ENCODE results near the gene GTF2F1. TPM values are rescaled to one million over a fixed set of nuclear protein-coding genes. Genes with fewer than 3 reads are reported as not detected.
"Not testable (repeated sequence)": the region's sequence is repeated elsewhere in the genome, so short reads cannot be mapped to it uniquely, and the experiment has no call there.

GTF2F1 gene
- total RNA-seq, 1 donor from 2014 or later = 32.1 TPM

- no peak for DNase-seq
Measured at GRCh38 chr19:6417713-6418561, 25.0 kb upstream of the GTF2F1 start.

- no peak for DNase-seq
Measured at GRCh38 chr19:6416658-6417405, 23.9 kb upstream of the GTF2F1 start.

- no peak for DNase-seq
Measured at GRCh38 chr19:6415591-6416190, 22.7 kb upstream of the GTF2F1 start.

- no peak for DNase-seq
Measured at GRCh38 chr19:6414793-6415590, 22.0 kb upstream of the GTF2F1 start.

- DNase-seq = peak; percentile 40
Measured at GRCh38 chr19:6413721-6414643, 21.0 kb upstream of the GTF2F1 start.

- peak; percentile 35 for DNase-seq
Measured at GRCh38 chr19:6413291-6413690, 20.3 kb upstream of the GTF2F1 start.

GRCh38 chr19:6412447-6413091 is 19.6 kb upstream of the GTF2F1 start:
- peak; percentile 51 for DNase-seq

GRCh38 chr19:6412061-6412446 is 19.1 kb upstream of the GTF2F1 start:
- no peak for DNase-seq

- DNase-seq = no peak
Measured at GRCh38 chr19:6409346-6409745, 16.4 kb upstream of the GTF2F1 start.

GRCh38 chr19:6406401-6406800 is 13.4 kb upstream of the GTF2F1 start:
- DNase-seq = no peak

GRCh38 chr19:6402837-6403608 is 10.1 kb upstream of the GTF2F1 start:
- peak; percentile 84 for DNase-seq

GRCh38 chr19:6402058-6402457 is 9.1 kb upstream of the GTF2F1 start:
- no peak for DNase-seq

- not testable (repeated sequence) for DNase-seq
Measured at GRCh38 chr19:6400062-6400944, 7.3 kb upstream of the GTF2F1 start.

- no peak for DNase-seq
Measured at GRCh38 chr19:6396305-6396704, 3.3 kb upstream of the GTF2F1 start.

- DNase-seq = no peak
Measured at GRCh38 chr19:6394831-6395230, 1.9 kb upstream of the GTF2F1 start.

- no peak for DNase-seq
Measured at GRCh38 chr19:6393983-6394412, 1.0 kb upstream of the GTF2F1 start.

- no peak for DNase-seq
Measured at GRCh38 chr19:6392221-6393073, 517 bp downstream of the GTF2F1 start.

GRCh38 chr19:6387372-6387771 is 5.6 kb downstream of the GTF2F1 start:
- DNase-seq = no peak

Measured in tongue (tissue), 2 donors.